Measurements from ENCODE around the gene ZNRF2.

DNA sequence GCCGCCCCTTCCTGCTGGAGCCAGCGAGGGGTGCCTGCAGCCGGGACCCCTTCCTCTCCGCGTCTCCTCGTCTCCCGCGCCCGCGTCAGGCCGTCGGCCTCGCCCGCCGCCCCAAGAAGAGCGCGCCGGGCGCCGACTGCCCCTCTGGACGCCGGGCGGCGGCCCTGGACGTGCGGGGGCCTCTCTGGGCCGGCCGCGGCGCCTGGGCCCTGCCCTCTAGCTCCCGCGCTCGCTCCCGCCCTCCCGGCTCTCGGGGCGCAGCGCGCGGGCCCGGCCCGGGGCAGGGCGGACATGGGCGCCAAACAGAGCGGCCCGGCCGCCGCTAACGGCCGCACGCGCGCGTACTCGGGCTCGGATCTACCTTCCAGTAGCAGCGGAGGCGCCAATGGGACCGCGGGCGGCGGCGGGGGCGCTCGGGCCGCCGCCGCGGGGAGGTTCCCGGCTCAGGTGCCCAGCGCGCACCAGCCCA, 704 bp downstream of the ZNRF2 start:
- TF ChIP-seq, protein P1, sequence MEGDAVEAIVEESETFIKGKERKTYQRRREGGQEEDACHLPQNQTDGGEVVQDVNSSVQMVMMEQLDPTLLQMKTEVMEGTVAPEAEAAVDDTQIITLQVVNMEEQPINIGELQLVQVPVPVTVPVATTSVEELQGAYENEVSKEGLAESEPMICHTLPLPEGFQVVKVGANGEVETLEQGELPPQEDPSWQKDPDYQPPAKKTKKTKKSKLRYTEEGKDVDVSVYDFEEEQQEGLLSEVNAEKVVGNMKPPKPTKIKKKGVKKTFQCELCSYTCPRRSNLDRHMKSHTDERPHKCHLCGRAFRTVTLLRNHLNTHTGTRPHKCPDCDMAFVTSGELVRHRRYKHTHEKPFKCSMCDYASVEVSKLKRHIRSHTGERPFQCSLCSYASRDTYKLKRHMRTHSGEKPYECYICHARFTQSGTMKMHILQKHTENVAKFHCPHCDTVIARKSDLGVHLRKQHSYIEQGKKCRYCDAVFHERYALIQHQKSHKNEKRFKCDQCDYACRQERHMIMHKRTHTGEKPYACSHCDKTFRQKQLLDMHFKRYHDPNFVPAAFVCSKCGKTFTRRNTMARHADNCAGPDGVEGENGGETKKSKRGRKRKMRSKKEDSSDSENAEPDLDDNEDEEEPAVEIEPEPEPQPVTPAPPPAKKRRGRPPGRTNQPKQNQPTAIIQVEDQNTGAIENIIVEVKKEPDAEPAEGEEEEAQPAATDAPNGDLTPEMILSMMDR (IDR thresholded peaks at IDR 0.05): peak in 1 of 7 experiments; percentile 3
- TF ChIP-seq POLR2A (IDR thresholded peaks at IDR 0.05): no peak

Data from body of pancreas (tissue), 4 donors.